ENCODE measurements around the gene CDKAL1. TPM values are rescaled to one million over a fixed set of nuclear protein-coding genes. Genes with fewer than 3 reads are reported as not detected.

Gene CDKAL1
- total and polyA plus RNA-seq, 2 of the 13 experiments (the other 11 are each of a cell fraction or from before 2014, with no cell fraction given) = 9.5 to 27.7 TPM

- CTCF ChIA-PET (ENCODE audit: low intra/inter-chr PET ratio, low total read pairs) = no interaction called here
- Histone ChIP-seq H3K4me2 (ENCODE audit: low read depth, low read length) (no peak overlapping the region), H2AFZ (ENCODE audit: low read length) (no peak overlapping the region), H4K20me1 (ENCODE audit: insufficient read depth, low read length) (no peaks in the 10 kb centered on the region), H3K9me3 (ENCODE audit: low read length) (no peaks in the 10 kb centered on the region), H3K9ac (ENCODE audit: insufficient read depth, low read depth, low read length) (no peak overlapping the region), H3K4me1 (ENCODE audit: insufficient read depth, low read length) (peaks cover 56% of the 10 kb centered on the region), H3K79me2 (ENCODE audit: insufficient read depth, low read length) (no peaks in the 10 kb centered on the region), H3K27me3 (ENCODE audit: control insufficient read depth in 1 of 2, insufficient read depth in 2 of 2, low read length in 2 of 2) (no peaks in the 10 kb centered on the region), H3K36me3 (replicated peaks in 1 of 2; ENCODE audit: control insufficient read depth in 1 of 2, insufficient read depth in 2 of 2, low read length in 2 of 2) (no peaks in the 10 kb centered on the region; a peak in 1 of 5 replicates), H3K4me3 (replicated peaks in 1 of 3; ENCODE audit: insufficient read depth in 1 of 3, low read depth in 2 of 3, low read length in 3 of 3) (no peak overlapping the region), H3K27ac (ENCODE audit: extremely low read length, insufficient read depth, low read length) (no peak overlapping the region)
- POLR2A ChIA-PET = no interaction called here
- DNase-seq (ENCODE audit: low spot score) = no peak
- no peak for ATAC-seq
- BruUV-seq (replicated peaks) = no TSS peak
- in situ Hi-C loops (cut with HindIII; ENCODE audit: extremely low pct_ligation_motif_present, low pct_unique_long_range_greater_than_20kb) (no loop called here), intact Hi-C loops (cut with micrococcal nuclease; ENCODE audit: unreplicated experiment) (no loop called here)
- 98% methylated on average over 6 of the region's 6 CpGs for WGBS (ENCODE audit: low lambda C conversion rate)
- FAIRE-seq = no peak
- no peak for TF ChIP-seq MIXL1 (CRISPR knock-in tag; IDR thresholded peaks at IDR 0.05)
- TF ChIP-seq ZFP36L1 (CRISPR knock-in tag; IDR thresholded peaks at IDR 0.05) = no peak
- TF ChIP-seq POGK (CRISPR knock-in tag; conservative IDR thresholded peaks at IDR 0.05) = no peak
- TF ChIP-seq RBFOX2 (IDR thresholded peaks at IDR 0.05; ENCODE audit: low read depth, low read length) = no peak
- no peak for TF ChIP-seq ZNF574 (CRISPR knock-in tag; IDR thresholded peaks at IDR 0.05)
- TF ChIP-seq PHF21A (CRISPR knock-in tag; IDR thresholded peaks at IDR 0.05) = no peak
- TF ChIP-seq ZNF775 (CRISPR knock-in tag; IDR thresholded peaks at IDR 0.05; ENCODE audit: borderline replicate concordance) = no peak
- no peak for TF ChIP-seq ZNF101 (CRISPR knock-in tag; IDR thresholded peaks at IDR 0.05; ENCODE audit: borderline replicate concordance, low read depth)
- no peak for TF ChIP-seq JUNB (CRISPR knock-in tag; IDR thresholded peaks at IDR 0.05; ENCODE audit: borderline replicate concordance)
- no peak for TF ChIP-seq ZKSCAN8 (CRISPR knock-in tag; IDR thresholded peaks at IDR 0.05; ENCODE audit: borderline replicate concordance)
Measured at GRCh38 chr6:20998748-20999448, 464.6 kb downstream of the CDKAL1 start.
